ENCODE data around the gene SCAMP4. TPM values are rescaled to one million over a fixed set of nuclear protein-coding genes. Genes with fewer than 3 reads are reported as not detected.
"Not testable (repeated sequence)": the region's sequence is repeated elsewhere in the genome, so short reads cannot be mapped to it uniquely, and the experiment has no call there.

Gene SCAMP4
- total and polyA plus RNA-seq, 2 of the 13 experiments (the other 11 are each of a cell fraction or from before 2014, with no cell fraction given), result 10.7 to 13.7 TPM

GRCh38 chr19:1876496-1877279, 28.5 kb upstream of the SCAMP4 start (continued):
- TF ChIP-seq ZBTB40 (IDR thresholded peaks at IDR 0.05), result not testable (repeated sequence)
- 0 out of 2 replicates have a peak, but pooled peaks have one; percentile 2 for TF ChIP-seq ZBTB40 (CRISPR knock-in tag; IDR thresholded peaks at IDR 0.05)
- 0 out of 2 replicates have a peak, but pooled peaks have one; percentile 7 for TF ChIP-seq ZNF563 (CRISPR knock-in tag; IDR thresholded peaks at IDR 0.05)
- TF ChIP-seq PHF20 (CRISPR knock-in tag; IDR thresholded peaks at IDR 0.05), result peak; percentile 3; the same call in 1 of the 2 replicates
- TF ChIP-seq MTERF4 (CRISPR knock-in tag; IDR thresholded peaks at IDR 0.05), result peak; percentile 26; the same call in 1 of the 2 replicates
- TF ChIP-seq DZIP1 (CRISPR knock-in tag; IDR thresholded peaks at IDR 0.05), result peak; percentile 20; the same call in 1 of the 2 replicates

- H3K4me2 ChIP-seq (ENCODE audit: low read depth, low read length); DNase-seq (ENCODE audit: low spot score); intact Hi-C loops (cut with micrococcal nuclease; ENCODE audit: unreplicated experiment); CTCF ChIA-PET (ENCODE audit: low intra/inter-chr PET ratio, low total read pairs); H4K20me1 ChIP-seq (ENCODE audit: insufficient read depth, low read length); H3K9ac ChIP-seq (ENCODE audit: insufficient read depth, low read depth, low read length); H3K27me3 ChIP-seq (ENCODE audit: control insufficient read depth in 1 of 2, insufficient read depth in 2 of 2, low read length in 2 of 2); H3K36me3 ChIP-seq (replicated peaks in 1 of 2; ENCODE audit: control insufficient read depth in 1 of 2, insufficient read depth in 2 of 2, low read length in 2 of 2); ATAC-seq; in situ Hi-C loops (cut with HindIII; ENCODE audit: extremely low pct_ligation_motif_present, low pct_unique_long_range_greater_than_20kb); H3K9me3 ChIP-seq (ENCODE audit: low read length); POLR2A ChIA-PET; H2AFZ ChIP-seq (ENCODE audit: low read length); H3K4me3 ChIP-seq (replicated peaks in 1 of 3; ENCODE audit: insufficient read depth in 1 of 3, low read depth in 2 of 3, low read length in 3 of 3); H3K27ac ChIP-seq (ENCODE audit: extremely low read length, insufficient read depth, low read length); FAIRE-seq: not testable (repeated sequence)
- peaks cover 32% of the 10 kb centered on the region for H3K4me1 ChIP-seq (ENCODE audit: insufficient read depth, low read length)
- BruUV-seq (replicated peaks), result TSS peak; percentile 41
- 97% methylated on average over 14 of the region's 47 CpGs for WGBS (ENCODE audit: low lambda C conversion rate)
- H3K79me2 ChIP-seq (ENCODE audit: insufficient read depth, low read length), result peaks cover 33% of the 10 kb centered on the region
Observed at GRCh38 chr19:1877280-1877660, 27.9 kb upstream of the SCAMP4 start.

Measured in HepG2 (cell line).